Panc1 (cell line): ENCODE measurements around the gene INSC. TPM values are rescaled to one million over a fixed set of nuclear protein-coding genes. Genes with fewer than 3 reads are reported as not detected.

ENCODE experiments used
- ATAC-seq: fragments of 200-7000 bp; cut with Tn5 transposase; 2 replicates; pipeline ENCODE4 v1.9.1; 2020; ENCODE audit warnings: mild to moderate bottlenecking, moderate library complexity
- BruUV-seq: library from RNA; stranded (reverse); fragments of 400-500 nt; replicated peaks from 2 replicates; lab custom pipeline; 2021; lab: Mats Ljungman, UMichigan
- CTCF ChIA-PET: fragments of 300-600 bp; sonication (Branson Sonifier 250); formaldehyde crosslinking; loops from one replicate; lab custom pipeline; 2022; ENCODE audit warnings: antibody characterized with exemption; lab: Charles Lee
- POLR2A ChIA-PET: fragments of 300-600 bp; sonication (Branson Sonifier 250); formaldehyde crosslinking; loops from one replicate; lab custom pipeline; 2022; ENCODE audit warnings: antibody characterized with exemption; lab: Charles Lee
- DNase-seq: peaks from one replicate; pipeline ENCODE4 v3.0.0-alpha.2; 2010; ENCODE audit warnings: low read depth, low spot score
- H3K27ac ChIP-seq: 2 replicates; pipeline ENCODE4 v1.5.1; 2011; ENCODE audit warnings: mild to moderate bottlenecking, low read length, inconsistent platforms
- H3K27me3 ChIP-seq: fragments of 200-500 bp; sonication (Bioruptor generic); 2 replicates; pipeline ENCODE4 v1.6.0; 2014; ENCODE audit warnings: low read length, inconsistent platforms; ENCODE audit not compliant: control insufficient read depth, insufficient read depth
- H3K36me3 ChIP-seq: fragments of 200-500 bp; sonication (Bioruptor generic); 2 replicates; pipeline ENCODE4 v1.5.1; 2014; ENCODE audit warnings: inconsistent platforms, mild to moderate bottlenecking, low read length, moderate library complexity; ENCODE audit not compliant: control insufficient read depth, insufficient read depth
- H3K4me1 ChIP-seq: 2 replicates; pipeline ENCODE4 v1.5.1; 2011; ENCODE audit warnings: inconsistent platforms, mild to moderate bottlenecking, low read length, moderate library complexity; ENCODE audit not compliant: control insufficient read depth, insufficient read depth
- H3K4me3 ChIP-seq, 2 experiments: 2 replicates each; pipeline ENCODE4 v1.5.1; 2011 to 2012; ENCODE audit warnings: low read depth in 2 of 2, low read length in 2 of 2, mild to moderate bottlenecking in 2 of 2, inconsistent platforms in 1 of 2, moderate library complexity in 1 of 2
- H3K9me3 ChIP-seq: fragments of 200-500 bp; sonication (Bioruptor generic); 2 replicates; pipeline ENCODE4 v1.5.1; 2014; ENCODE audit warnings: low read depth, mild to moderate bottlenecking, inconsistent platforms, low read length, moderate library complexity; ENCODE audit not compliant: control insufficient read depth, insufficient read depth
- POLR2AphosphoS5 ChIP-seq: IDR thresholded peaks from 2 replicates; pipeline ENCODE4 v1.6.1; 2012; ENCODE audit warnings: mild to moderate bottlenecking, low read depth, low read length, moderate library complexity
- SIN3A ChIP-seq: IDR thresholded peaks from 2 replicates; pipeline ENCODE4 v1.6.1; 2012; ENCODE audit warnings: low read depth, mild to moderate bottlenecking, low read length, moderate library complexity, borderline replicate concordance; ENCODE audit not compliant: insufficient read depth
- TCF7L2 ChIP-seq: IDR thresholded peaks from 2 replicates; pipeline ENCODE4 v1.6.1; 2011; ENCODE audit warnings: mild to moderate bottlenecking, low read depth, low read length, inconsistent platforms
- in situ Hi-C: cut with HindIII; loops from 2 replicates; pipeline ENCODE4 v1.10.0; 2016; ENCODE audit warnings: low sequenced_read_pairs, low pct_unique_long_range_greater_than_20kb
- intact Hi-C: fragments of 100-400 bp; cut with micrococcal nuclease; formaldehyde crosslinking; loops from one replicate; pipeline ENCODE4 v1.10.0; 2022; ENCODE audit not compliant: unreplicated experiment
- total RNA-seq: library from RNA; stranded (reverse); gene quantifications from one replicate; pipeline ENCODE4 v1.2.1, GENCODE V29; 2021; ENCODE audit not compliant: unreplicated experiment
- TF ChIP-seq, protein P1 (sequence below), 2 experiments: IDR thresholded peaks; 2 replicates each; pipeline ENCODE4 v1.6.1; 2011 to 2012; ENCODE audit warnings: low read depth in 2 of 2, control low read depth in 1 of 2, low read length in 1 of 2, mild to moderate bottlenecking in 1 of 2, moderate library complexity in 1 of 2; ENCODE audit not compliant: insufficient read depth in 1 of 2
- TF ChIP-seq, protein P2 (sequence below): fragments of 450-650 bp; IDR thresholded peaks from 2 replicates; pipeline ENCODE4 v1.5.1; 2017; ENCODE audit warnings: mild to moderate bottlenecking

INSC gene
- total RNA-seq, 1 experiment from 2014 or later: 0.08 TPM

DNA sequence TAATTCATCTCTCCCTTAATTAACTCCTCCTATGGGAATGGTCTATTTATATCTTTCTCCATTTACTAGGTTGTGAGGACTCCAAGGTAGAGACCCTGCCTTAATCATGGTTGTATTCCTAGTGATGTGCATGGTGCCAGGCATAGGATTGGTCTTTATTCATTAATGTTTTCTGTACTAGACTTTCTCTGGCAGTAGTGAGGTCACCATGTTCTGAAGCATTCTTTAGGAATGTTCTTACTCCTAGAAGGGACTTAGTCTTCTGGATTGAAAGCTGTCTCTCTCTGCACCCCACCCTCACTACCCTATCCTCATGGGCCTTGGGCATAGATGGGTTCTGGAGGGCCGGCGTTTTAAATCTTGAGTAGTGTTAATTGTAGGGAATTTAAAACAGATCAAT is 10.6 kb upstream of the INSC start:
- Histone ChIP-seq H3K4me3 (no peak overlapping the region), H3K9me3 (no peaks in the 10 kb centered on the region), H3K4me1 (no peaks in the 10 kb centered on the region), H3K36me3 (no peaks in the 10 kb centered on the region), H3K27me3 (no peaks in the 10 kb centered on the region), H3K27ac (no peak overlapping the region)
- DNase-seq (no peak), ATAC-seq (no peak)
- BruUV-seq: no TSS peak
- in situ Hi-C loops: no loop called here
- ChIA-PET POLR2A (no interaction called here), CTCF (no interaction called here)
- no peak for TF ChIP-seq POLR2AphosphoS5
- TF ChIP-seq TCF7L2: no peak
- no peak for TF ChIP-seq SIN3A
- TF ChIP-seq, protein P1, sequence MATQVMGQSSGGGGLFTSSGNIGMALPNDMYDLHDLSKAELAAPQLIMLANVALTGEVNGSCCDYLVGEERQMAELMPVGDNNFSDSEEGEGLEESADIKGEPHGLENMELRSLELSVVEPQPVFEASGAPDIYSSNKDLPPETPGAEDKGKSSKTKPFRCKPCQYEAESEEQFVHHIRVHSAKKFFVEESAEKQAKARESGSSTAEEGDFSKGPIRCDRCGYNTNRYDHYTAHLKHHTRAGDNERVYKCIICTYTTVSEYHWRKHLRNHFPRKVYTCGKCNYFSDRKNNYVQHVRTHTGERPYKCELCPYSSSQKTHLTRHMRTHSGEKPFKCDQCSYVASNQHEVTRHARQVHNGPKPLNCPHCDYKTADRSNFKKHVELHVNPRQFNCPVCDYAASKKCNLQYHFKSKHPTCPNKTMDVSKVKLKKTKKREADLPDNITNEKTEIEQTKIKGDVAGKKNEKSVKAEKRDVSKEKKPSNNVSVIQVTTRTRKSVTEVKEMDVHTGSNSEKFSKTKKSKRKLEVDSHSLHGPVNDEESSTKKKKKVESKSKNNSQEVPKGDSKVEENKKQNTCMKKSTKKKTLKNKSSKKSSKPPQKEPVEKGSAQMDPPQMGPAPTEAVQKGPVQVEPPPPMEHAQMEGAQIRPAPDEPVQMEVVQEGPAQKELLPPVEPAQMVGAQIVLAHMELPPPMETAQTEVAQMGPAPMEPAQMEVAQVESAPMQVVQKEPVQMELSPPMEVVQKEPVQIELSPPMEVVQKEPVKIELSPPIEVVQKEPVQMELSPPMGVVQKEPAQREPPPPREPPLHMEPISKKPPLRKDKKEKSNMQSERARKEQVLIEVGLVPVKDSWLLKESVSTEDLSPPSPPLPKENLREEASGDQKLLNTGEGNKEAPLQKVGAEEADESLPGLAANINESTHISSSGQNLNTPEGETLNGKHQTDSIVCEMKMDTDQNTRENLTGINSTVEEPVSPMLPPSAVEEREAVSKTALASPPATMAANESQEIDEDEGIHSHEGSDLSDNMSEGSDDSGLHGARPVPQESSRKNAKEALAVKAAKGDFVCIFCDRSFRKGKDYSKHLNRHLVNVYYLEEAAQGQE (IDR thresholded peaks at IDR 0.05; ENCODE audit: insufficient read depth in 1 of 2, low read depth in 2 of 2, low read length in 1 of 2): no peak
- TF ChIP-seq, protein P2, sequence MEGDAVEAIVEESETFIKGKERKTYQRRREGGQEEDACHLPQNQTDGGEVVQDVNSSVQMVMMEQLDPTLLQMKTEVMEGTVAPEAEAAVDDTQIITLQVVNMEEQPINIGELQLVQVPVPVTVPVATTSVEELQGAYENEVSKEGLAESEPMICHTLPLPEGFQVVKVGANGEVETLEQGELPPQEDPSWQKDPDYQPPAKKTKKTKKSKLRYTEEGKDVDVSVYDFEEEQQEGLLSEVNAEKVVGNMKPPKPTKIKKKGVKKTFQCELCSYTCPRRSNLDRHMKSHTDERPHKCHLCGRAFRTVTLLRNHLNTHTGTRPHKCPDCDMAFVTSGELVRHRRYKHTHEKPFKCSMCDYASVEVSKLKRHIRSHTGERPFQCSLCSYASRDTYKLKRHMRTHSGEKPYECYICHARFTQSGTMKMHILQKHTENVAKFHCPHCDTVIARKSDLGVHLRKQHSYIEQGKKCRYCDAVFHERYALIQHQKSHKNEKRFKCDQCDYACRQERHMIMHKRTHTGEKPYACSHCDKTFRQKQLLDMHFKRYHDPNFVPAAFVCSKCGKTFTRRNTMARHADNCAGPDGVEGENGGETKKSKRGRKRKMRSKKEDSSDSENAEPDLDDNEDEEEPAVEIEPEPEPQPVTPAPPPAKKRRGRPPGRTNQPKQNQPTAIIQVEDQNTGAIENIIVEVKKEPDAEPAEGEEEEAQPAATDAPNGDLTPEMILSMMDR: no peak
- intact Hi-C loops: no loop called here

DNA sequence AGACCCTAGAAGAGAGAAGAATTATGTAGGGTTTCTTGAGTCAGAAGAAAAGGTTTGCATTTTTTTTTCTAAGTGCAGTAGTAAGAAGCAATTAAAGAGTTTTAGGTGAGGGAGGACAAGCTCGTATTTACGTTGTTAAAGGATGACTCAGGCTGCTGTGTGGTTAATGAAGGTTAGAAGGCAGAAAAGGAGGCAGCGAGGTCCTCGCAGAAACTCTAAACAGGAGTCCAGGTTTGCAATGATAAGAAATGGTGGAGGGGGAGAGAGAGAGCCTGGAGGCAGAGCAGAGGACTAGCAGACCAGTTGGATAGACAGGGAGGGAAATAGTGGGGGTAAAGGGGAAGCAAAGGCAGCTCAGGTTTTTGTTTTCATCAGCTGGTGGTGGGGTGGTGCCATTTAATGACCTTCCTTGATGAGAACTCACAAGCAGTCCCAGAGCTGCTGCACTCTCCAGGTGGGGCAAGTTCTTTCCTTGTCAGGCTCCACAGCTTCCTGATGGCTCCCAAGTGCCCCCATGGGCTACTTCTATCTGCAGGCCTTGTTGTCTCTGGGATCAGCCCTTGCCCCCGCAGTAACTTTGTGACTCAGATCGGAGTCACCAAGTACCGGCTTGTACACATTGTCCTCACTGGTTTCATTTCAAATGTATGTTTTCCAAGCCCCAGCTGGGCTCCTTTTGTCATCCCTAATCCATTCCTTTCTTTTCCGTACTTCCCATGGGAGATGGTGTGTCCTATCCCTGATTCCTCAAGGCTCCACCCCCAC is 8.3 kb upstream of the INSC start:
- ATAC-seq: peak; percentile 81
- Histone ChIP-seq H3K4me1 (no peaks in the 10 kb centered on the region), H3K27me3 (no peaks in the 10 kb centered on the region), H3K9me3 (no peaks in the 10 kb centered on the region), H3K27ac (no peak overlapping the region), H3K36me3 (no peaks in the 10 kb centered on the region), H3K4me3 (no peak overlapping the region)
- POLR2A ChIA-PET: interaction anchor here (0.5 kb wide), 1 partner anchor 74 kb away, joined by 7 read pairs; no protein-coding TSS in a partner anchor
- intact Hi-C loops: no loop called here
- in situ Hi-C loops: no loop called here
- CTCF ChIA-PET: no interaction called here
- BruUV-seq: no TSS peak
- no peak for TF ChIP-seq TCF7L2
- TF ChIP-seq, protein P1 (IDR thresholded peaks at IDR 0.05; ENCODE audit: insufficient read depth in 1 of 2, low read depth in 2 of 2, low read length in 1 of 2): no peak
- TF ChIP-seq, protein P2: no peak
- TF ChIP-seq POLR2AphosphoS5: no peak
- TF ChIP-seq SIN3A: no peak
- DNase-seq: no peak
